ENCODE results near the gene ANKRD63.
A peak's percentile ranks its signal among the peaks of the same experiment; 100 is the strongest.

The ANKRD63 gene

DNA sequence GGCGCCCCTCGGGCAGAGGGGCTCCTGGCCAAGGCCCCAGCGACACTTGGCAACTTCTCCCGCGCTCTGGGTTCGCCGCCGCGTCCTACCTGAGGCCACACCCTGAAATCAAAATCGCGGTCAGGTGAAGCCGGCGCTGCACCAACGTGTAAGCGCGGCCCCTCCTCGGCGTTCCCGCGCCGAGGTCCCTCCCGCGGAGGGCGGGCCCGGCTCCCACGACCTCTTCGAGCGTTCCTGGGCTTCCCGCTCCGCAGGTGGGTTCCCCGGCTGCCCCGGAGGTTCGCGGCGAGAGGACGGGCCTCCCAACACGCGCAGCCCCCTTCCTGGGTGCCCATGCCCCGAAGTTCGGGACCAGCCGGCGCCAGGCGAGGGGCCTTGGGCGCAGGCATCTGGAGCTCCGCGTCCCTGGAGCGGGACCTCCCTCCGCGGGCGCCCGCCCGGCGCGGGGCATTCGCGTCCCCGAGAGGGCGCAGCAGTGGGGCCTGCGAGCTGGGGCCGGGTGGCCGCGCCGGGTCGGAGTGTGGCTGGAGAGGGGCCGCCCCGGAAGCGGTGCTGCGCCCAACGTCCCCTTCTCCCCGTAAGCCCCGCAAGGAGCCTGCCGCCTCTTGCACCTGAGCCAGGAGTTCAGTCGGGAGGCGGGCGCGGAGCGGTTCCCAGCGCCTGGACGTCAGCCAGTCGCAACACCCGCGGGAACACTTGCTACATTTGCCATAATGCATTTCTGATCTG lies 30.3 kb downstream of the ANKRD63 start:
- Histone ChIP-seq H3K36me3 (no peaks in the 10 kb centered on the region), H3K9me3 (no peaks in the 10 kb centered on the region), H3K4me1 (peaks cover 10% of the 10 kb centered on the region), H3K27me3 (peaks cover 5% of the 10 kb centered on the region), H3K4me3 (ENCODE audit: low read depth, low read length) (peak overlapping the region; percentile 48)
- peak; percentile 49 for DNase-seq
- TF ChIP-seq, protein P1, sequence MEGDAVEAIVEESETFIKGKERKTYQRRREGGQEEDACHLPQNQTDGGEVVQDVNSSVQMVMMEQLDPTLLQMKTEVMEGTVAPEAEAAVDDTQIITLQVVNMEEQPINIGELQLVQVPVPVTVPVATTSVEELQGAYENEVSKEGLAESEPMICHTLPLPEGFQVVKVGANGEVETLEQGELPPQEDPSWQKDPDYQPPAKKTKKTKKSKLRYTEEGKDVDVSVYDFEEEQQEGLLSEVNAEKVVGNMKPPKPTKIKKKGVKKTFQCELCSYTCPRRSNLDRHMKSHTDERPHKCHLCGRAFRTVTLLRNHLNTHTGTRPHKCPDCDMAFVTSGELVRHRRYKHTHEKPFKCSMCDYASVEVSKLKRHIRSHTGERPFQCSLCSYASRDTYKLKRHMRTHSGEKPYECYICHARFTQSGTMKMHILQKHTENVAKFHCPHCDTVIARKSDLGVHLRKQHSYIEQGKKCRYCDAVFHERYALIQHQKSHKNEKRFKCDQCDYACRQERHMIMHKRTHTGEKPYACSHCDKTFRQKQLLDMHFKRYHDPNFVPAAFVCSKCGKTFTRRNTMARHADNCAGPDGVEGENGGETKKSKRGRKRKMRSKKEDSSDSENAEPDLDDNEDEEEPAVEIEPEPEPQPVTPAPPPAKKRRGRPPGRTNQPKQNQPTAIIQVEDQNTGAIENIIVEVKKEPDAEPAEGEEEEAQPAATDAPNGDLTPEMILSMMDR (IDR thresholded peaks at IDR 0.05; ENCODE audit: low read depth, low read length), result no peak

DNA sequence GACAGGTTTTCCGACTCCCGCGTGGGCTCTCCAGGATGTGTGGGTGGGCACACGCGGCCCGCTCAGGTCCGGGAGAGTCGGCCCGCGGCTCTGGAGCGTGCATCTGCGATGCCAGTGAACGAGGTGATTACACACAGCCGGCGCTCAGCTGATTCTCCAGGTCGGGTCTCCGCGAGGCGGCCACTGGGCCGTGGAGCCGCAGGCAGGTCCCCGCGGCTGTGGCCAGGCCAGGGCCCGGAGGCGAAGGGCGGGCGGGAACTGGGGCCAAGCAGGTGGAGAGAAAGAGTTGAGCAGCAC lies 30.8 kb downstream of the ANKRD63 start:
- no peaks in the 10 kb centered on the region for H3K9me3 ChIP-seq
- no peak overlapping the region for H3K4me3 ChIP-seq (ENCODE audit: low read depth, low read length)
- TF ChIP-seq, protein P1 (IDR thresholded peaks at IDR 0.05; ENCODE audit: low read depth, low read length), result no peak
- H3K36me3 ChIP-seq, result no peaks in the 10 kb centered on the region
- peaks cover 10% of the 10 kb centered on the region for H3K4me1 ChIP-seq
- peaks cover 5% of the 10 kb centered on the region for H3K27me3 ChIP-seq
- DNase-seq, result peak; percentile 5

DNA sequence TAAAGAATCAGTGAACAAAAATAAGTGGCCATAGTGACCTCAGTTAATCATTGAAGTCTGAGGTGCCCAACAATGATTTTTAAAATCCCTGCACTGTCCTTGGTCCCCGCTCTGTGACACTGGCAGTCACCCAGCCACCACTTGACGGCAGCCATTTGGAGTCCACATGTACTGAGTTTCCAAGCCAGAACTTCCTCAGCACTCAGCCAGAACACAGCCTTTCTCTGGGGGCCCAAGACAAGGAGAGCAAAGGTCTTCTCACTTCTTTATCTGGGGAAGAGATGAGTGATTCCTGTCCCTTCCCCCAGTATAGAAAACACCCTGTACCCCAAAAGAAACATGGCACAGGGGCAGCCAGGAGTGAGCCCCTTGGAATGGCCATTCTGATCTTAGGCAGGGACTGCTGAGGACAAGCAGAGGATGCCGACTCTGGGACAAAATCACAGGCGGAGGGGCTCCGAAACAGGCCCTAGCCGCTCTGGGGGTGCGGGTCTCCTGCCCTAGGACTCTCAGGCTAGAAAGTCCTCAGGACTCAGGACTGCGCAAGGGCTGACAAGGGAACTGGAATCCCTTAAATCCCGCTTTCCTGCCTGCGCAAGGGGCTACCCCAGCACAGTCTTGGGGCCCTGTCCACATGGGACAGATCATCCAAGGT lies 31.3 kb downstream of the ANKRD63 start:
- Histone ChIP-seq H3K36me3 (no peaks in the 10 kb centered on the region), H3K4me3 (ENCODE audit: low read depth, low read length) (no peak overlapping the region), H3K4me1 (peaks cover 10% of the 10 kb centered on the region), H3K27me3 (peaks cover 5% of the 10 kb centered on the region), H3K9me3 (no peaks in the 10 kb centered on the region)
- TF ChIP-seq, protein P1 (IDR thresholded peaks at IDR 0.05; ENCODE audit: low read depth, low read length), result no peak
- no peak for DNase-seq

DNA sequence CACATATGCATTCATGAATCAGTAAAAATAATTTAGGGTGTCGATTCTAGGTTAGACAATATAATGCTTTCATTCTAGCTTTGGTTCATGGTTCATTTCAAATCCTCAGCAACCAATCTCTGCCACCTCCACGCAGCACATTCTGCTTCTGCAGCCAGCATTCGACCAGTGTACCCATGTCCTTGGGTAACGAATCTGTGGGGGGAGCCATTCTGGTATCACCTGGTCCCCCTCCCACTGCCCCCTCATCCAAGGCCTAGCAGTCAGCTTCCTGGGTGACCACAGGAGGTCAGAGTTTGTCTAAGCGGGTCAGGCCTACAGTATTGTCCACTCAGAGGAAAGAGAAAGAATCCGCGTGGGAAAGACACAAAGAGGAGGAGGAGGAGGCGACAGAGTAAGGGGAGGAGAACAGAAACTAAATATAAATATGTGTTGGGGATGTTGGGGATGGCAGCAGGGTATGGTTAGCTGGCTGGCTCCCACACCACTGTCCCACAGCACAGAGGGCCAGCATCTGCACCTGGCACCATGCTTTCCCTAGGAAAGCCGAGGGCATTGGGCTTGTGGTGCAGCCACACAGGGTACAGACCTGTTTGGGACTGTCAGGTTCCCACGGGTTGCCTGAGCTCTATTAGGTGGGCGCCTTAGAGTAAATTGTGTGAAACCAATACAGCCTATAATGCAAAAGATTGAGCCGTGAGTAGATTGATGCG lies 31.9 kb downstream of the ANKRD63 start:
- no peaks in the 10 kb centered on the region for H3K9me3 ChIP-seq
- H3K4me1 ChIP-seq, result peaks cover 10% of the 10 kb centered on the region
- no peak for DNase-seq
- H3K27me3 ChIP-seq, result peaks cover 5% of the 10 kb centered on the region
- TF ChIP-seq, protein P1 (IDR thresholded peaks at IDR 0.05; ENCODE audit: low read depth, low read length), result no peak
- H3K36me3 ChIP-seq, result no peaks in the 10 kb centered on the region
- H3K4me3 ChIP-seq (ENCODE audit: low read depth, low read length), result no peak overlapping the region

DNA sequence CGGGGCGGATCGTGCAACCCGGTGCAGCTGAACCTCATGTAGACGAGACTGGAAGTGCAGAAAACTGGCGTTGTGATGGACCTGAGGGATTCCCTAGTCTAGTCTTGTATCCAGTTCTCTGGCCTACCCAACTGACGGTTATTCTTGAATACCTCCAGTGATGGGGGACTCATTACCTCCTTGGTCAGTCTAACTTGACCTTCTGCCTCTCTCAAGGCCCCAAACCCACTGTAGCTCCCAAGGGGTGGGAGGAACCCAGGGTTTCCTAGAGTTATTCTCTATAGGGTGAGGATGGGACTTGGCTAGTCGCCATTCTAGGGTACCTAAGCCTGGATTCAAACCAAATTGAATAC lies 32.6 kb downstream of the ANKRD63 start:
- Histone ChIP-seq H3K9me3 (no peaks in the 10 kb centered on the region), H3K36me3 (no peaks in the 10 kb centered on the region), H3K4me3 (ENCODE audit: low read depth, low read length) (no peak overlapping the region), H3K27me3 (peaks cover 5% of the 10 kb centered on the region), H3K4me1 (peaks cover 10% of the 10 kb centered on the region)
- TF ChIP-seq, protein P1 (IDR thresholded peaks at IDR 0.05; ENCODE audit: low read depth, low read length), result no peak
- no peak for DNase-seq

Measured in BE2C (cell line).